ENCODE measurements around the gene PLXDC1.
A peak's percentile ranks its signal among the peaks of the same experiment; 100 is the strongest.
"Not testable (repeated sequence)": the region's sequence is repeated elsewhere in the genome, so short reads cannot be mapped to it uniquely, and the experiment has no call there.

The PLXDC1 gene

DNA sequence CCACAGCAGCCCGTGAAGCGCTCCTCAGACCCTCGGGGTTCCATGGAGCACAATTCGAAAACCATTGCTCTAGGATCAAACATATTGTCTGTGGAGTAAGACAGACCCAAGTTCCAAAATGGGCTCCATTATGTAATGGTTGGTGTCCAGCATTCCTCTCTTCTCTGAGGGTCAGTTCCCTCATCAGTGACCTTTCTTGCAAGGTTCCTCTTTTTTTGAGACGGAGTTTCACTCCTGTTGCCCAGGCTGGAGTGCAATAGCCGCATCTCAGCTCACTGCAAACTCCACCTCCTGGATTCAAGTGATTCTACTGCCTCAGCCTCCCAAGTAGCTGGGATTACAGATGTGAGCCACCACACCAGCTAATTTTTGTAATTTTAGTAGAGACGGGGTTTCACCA, 28.4 kb downstream of the PLXDC1 start:
- DNase-seq = no peak

DNA sequence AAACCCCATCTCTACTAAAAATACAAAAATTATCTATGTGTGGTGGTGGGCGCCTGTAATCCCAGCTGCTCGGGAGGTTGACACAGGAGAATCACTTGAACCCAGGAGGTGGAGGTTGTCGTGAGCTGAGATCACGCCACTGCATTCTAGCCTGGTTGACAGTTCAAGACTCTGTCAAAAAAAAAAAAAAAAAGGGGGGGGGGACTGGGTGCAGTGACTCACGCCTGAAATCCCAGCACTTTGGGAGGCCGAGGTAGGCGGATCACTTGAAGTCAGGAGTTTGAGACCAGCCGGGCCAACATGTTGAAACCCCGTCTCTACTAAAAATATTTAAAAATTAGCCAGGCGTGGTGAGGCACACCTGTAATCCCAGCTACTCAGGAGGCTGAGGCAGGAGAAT, 29.5 kb downstream of the PLXDC1 start:
- DNase-seq = not testable (repeated sequence)

DNA sequence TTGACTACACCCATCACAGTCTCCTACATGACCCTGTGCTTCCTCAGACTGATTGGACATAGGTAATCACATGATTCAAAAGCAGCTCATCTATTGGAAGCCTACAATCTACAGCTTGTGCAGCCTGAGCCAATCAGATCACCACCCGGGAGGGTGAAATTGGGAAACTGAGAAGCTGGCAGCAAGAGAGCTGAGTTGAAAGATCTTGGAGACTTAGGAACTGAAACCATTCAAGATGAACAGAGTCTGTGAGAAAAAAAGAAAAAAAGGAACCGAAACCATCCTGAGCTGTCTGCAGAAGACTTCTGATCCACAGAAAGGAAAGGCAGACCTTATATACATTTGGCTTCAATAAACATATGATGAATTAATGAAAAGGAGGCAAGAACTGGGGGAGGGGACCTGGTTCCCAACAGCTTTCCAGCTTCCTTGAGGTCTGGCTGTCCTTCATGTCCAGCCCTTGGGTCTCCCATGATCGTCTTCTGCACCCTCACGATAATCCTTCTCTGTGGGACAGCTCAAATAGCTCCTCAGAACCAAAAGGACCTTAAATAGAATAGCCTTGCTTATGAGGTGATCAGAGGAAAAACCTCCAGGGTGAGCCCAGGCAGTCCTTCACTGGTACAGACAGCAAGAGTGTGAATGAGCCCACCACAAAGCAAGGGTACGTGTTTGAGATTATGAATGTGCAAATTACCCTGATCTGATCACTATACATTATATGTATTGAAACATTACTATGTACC, 32.6 kb downstream of the PLXDC1 start:
- DNase-seq = no peak

DNA sequence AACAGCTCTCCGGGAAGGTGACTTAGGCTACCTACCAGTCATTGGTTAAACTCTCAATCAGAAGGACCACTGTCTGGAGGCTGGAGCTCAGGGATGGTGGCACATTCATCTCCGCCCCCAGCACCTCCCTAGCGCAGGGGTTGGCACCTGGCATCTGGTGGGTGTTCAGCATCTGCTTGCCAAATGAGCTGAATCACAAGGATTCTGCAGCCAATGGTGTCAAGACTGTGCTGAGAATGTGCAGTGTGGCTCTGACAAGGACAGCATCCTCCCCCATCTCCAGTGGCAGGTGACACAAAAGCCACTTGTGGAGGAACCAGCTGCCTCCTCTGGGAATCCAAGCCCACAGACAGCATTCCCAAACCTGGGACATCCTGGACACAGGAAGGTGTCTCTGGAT, 35.2 kb downstream of the PLXDC1 start:
- DNase-seq = no peak

DNA sequence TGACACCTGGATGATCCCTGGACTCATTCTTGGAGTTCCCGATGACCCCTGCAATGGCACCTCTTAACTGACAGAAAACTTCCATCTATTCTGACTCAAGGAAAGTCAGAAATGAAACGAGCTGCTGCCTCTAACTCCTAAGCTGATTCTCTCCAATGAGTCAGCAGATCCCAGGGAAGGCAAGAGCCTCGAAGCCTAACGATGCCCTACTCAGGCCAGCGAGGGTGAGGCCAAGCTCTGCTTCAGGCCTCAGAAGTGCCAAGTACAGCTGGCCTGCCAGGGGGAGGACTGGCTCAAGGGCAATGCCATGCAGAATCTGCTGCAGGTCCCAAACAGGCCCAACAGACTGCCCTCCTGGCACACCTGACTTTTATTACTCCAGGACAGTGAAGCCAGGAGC, 36.3 kb downstream of the PLXDC1 start:
- DNase-seq = no peak

DNA sequence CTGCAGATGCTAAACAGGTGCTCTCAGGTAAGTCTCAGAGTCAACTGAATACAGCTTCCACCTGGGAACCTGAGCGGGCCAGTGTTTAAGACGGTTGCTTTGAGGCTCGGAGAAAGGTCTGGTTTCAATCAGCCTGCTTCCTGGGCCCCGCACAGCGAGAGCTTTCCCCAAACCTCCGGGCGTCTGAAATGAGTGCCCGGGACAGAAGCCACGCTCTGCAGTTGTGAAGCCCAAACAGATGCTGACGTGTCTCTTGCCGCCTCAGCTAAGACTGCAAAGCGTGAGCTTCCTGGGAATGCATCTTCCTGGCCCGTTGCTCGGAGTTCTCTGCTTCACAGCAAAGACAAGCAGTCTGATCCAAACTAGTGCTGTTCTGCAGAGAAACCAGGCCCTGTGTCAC, 36.7 kb downstream of the PLXDC1 start:
- no peak for DNase-seq

DNA sequence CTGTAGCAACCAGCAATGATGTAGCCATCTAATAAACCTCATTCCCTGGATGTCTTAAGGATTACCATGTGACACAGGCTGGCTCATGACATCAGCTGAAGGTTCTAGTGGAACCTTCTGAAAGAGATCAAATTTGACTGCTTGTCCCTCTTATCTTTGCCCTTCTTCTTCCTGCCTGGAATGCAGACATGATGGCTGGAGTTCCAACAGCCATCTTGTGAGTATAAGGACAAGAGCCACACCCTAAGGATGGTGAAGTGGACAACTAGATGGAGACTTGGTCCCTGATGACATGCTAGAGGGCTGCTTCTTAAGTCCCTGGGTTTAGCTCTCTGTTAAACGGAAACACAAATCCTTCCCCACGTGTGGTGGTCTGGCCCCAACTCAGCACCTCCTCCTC, 37.6 kb downstream of the PLXDC1 start:
- no peak for DNase-seq

DNA sequence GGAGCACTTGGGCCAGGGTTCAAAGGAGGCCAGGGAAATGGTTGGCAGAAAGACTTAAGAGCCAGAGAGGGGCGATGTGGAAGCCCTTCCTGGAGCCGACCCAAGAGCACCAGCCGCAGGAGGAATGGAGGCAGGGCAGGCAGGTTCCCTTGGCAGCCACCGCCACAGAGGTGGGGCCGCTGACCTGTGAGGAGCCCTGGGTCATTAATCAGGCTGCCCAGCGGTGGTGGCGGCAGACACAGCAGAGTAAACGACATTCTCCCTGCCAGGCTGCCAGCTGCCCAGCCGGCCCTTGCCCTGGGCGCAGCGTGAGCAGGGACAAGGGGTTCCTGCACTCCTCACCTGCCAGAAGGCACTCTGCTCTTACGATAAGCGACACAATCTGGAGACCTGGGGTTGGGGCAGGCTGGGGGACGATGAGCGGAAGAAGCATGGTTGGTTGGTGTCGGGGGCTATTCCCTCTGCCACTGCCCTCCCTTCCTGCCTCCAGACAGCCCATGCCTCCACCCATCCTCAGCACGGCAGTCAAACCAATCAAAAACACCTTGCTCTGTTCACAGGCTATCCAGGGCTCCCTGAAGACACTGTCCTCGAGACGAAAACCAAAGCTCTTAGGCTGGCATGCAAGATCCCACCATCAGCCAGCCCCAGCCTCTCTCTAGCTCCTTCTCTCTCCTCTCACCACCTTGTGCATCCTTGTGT, 40.9 kb downstream of the PLXDC1 start:
- no peak for DNase-seq

DNA sequence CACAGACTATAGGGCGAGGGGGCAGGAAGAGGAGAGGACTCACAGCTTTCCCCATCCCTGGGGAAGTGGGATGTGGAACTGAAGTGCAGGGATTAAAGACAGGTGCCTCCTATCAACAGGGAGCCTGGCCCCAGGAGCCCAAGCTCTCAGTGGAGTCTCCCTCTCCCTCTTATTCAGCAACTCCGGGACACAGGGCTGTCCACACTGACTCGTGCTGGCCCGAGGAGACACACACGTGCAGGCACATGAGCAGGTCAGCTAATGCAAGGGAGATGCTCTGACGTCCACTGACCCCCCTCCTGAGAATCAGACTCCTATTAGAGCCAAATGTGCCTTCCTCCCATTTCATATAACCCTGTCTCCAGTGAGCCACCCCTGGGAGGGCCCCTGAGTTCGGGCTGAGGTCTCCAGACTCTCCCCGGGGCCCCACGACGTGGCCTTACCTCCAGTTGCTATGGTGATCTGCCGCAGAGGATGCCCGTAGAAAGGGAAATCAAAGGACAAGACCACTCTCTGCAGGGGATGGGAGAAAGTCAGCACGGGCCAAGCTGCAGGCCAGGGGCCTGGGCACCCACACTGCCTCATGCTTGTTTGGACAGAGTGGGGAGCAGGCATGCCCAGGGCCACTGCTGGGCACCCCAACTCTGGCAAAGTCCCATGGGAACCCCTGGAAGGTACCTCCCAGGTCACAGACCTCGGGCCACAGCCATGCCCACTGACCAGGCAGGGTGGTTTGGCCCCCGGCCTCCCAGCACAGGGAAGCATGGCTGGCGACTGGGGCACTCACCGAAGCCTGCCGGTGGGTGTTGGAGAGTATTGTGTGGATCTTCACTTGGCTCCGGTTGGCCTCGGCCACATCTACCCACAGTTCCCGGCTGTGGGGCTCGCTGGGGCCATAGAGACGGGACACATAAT, 42.7 kb downstream of the PLXDC1 start:
- no peak for DNase-seq

DNA sequence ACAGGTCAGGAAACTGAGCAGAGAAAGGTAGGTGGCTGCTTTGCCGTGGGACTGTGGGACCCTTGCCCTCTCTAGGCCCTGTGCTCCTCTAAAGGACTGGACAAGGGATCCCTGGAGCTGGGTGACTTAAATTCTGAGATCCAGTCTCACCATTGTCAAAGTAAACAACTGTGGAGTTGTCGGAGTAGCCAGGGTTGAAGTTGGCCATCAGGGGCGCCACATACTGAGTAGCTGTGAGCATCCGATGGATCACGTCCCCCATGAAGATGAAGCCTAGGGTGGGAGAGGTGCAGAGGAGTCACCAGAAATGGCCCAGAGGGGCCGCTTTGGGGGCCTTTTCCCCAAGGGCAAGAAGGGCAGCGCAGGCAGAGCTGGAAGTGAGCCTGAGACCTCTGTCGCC, 43.5 kb downstream of the PLXDC1 start:
- no peak for DNase-seq

DNA sequence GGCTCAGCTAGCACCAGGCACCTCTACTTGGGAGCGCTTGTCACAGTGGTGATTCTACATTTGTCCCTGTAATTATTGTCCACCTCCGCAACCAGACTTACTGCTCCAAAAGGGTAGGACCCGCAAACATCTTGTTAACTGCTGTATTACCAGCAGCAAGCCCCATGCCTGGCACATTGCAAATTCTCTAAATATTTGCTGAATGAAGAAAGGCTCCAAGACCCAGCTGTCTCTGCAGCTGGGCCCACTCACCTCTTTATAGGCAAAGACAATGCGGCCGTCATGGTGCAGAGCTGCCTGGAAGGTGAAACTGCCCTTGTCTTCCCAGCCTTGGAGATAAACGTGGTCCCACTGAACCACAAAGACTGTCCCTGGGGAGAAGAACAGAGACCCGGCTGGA, 44.3 kb downstream of the PLXDC1 start:
- no peak for DNase-seq

DNA sequence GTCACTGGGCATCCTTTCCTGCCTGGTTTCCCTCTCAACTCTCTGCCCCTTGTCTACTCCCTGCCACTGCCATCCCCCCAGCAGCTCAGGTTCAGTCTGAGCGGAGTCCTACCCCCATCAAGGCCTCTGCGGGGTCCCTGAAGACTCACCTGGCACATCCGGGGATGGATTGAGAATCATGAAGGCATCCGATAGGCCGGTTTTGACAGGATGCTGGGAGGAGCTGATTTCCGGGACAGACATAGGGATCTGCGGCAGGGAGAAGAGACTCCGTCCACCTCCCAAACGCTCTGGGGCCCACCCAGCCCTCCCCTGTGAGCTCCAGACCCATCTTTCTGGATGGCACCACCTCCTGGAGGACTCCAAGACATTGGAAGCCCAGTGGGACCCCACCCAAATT, 45.7 kb downstream of the PLXDC1 start:
- DNase-seq = no peak

DNA sequence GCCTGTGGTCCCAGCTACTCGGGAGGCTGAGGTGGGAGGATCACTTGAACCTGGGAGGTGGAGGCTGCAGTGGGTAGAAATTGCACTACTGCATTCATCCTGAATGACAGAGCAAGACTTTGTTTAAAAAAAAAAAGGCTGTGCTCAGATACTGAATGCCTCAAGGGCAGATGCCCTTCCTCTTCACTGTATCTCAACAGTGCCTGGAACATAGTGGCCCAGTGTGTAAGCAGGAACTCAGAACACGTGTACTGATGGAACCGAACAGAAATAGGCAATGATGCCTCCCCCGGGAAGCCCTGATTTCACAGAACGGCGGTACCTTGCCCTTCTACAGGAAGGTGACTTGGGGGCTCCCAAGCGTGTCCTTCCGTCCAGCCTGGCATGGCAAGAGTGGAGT, 46.8 kb downstream of the PLXDC1 start:
- DNase-seq = no peak

DNA sequence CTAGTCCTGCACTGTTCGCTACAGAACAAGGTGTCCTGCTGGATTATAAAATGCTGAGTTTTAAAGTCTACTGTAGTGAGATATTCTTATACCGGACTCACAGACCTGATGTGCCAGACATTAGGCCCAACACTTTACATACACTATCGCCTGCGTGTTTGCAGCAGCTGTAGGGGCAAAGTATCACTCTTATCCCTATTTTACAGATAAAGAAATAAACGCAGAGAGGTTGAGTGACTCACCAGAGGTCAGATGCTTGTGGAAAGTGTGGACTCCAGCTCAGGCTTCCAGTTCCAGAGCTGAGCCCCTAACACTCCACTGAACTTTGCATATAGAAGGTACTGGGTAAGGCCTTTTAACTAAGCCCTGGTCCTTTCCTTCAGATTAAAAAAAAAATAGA, 47.4 kb downstream of the PLXDC1 start:
- no peak for DNase-seq

DNA sequence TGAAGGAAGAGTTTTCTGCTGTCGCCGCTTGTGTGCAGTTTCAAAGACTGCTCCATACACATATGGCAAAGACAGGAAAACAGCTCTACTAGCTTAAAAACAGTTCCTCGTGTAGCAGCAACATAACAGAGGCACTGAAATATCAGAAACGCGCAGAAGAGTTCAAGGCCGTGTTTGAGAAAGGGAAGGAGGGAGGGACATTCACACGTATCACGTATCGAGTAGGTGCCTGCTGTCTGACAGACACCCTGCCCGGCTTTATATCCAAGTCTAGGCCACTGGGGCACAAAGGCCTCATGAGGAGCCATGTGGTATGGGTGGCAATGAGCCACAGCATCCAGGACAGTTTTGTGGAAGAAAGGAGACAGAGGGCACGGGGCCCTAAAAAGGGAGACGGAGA, 50.3 kb downstream of the PLXDC1 start:
- DNase-seq = no peak

DNA sequence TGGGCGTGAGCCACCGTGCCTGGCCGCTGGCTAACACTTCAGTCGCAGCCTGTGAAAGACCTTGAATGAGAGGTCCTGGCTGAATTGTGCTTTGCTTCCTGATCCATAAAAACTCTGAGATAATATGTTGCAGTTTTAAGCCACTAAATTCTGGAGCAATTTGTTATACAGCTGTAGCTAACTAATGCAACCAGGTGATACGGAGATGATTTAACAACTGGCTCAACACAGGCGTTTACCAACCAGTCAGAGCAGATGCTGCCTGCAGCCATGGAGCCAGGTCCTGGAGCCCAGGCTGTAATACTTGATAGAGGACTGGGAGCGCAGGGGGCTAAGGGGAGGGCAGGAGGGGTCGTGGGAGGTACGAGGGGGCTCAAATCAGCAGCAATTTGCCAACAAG, 50.9 kb downstream of the PLXDC1 start:
- DNase-seq = no peak

DNA sequence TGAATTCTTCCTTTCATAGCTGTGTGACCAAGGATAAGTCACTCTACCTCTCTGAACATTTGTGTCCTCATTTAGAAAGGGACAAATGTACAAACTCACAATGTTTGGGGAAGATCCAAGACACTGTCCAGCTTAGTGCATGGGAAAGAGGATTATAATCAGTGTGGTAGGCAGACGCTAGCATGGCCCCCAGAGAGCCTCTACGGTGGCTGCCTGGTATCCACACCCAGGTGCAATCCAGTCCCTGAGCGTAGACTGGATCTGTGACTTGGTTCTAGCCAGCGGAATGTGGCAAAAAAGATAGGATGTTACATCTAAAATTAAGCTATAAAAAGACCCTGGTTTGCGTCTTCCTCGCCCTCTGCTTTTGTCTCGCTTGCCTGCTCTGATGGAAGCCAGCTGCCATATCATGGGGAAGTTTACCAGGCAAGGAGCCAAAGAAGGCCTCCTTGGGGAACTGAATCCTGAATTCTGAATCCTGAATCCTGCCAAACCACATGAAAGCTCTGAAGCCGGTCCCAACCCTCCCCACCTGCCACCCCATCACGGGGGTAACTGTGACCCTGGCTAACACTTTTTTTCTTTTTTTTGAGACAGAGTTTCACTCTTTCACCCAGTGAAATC, 51.7 kb downstream of the PLXDC1 start:
- no peak for DNase-seq

DNA sequence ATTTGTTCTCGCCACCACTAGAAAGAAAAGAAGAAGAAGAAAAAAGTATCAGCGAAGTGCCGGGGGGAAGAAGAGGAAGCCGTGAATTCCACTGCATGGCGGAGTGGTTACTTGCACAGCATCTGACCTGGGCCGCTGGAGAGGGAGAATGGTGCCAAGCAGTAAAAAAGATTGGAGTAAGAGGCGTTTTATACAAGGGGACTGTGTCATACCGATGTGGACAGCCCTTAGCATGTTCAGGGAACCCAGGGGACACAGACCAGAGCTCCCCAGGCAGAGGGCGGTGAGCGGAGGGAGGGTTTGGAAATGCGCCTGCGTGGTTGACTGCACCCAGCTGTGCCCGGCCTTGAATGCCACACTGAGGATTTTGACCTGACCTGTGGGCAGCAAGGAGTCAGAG, 52.8 kb downstream of the PLXDC1 start:
- DNase-seq = no peak

DNA sequence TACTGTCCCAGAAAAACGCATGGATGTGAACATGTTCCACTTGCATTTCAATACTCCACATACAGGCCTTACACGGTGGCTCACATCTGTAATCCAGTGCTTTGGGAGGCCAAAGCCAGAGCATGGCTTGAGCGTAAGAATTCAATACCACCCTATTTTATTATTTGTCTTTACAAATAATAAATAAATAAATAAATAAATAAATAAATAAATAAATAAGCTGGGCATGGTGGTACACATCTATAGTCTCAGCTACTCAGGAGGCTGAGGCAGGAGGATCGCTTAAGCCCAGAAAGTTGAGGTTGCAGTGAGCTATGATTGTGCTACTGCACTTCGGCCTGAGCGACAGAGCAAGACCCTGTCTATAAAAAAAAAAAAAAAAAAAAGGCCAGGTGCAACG, 53.9 kb downstream of the PLXDC1 start:
- no peak for DNase-seq

DNA sequence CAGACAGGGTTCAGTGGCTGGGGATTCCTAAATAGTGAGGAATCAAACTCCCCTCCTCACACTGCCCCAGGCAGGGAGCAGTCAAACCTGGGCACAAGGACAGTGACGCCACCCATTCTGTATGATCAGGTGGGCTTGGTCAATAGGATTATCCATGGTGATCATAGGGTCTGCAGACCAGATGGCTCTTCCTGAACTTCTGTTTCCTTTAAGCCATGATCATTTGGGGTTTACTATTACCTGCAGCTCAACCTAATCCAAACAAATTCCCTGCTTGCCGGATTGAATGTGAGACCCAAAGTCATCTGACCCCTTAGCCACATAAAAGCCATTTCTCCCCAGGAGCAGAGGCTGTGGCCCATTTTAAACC, 54.3 kb downstream of the PLXDC1 start:
- DNase-seq = no peak

DNA sequence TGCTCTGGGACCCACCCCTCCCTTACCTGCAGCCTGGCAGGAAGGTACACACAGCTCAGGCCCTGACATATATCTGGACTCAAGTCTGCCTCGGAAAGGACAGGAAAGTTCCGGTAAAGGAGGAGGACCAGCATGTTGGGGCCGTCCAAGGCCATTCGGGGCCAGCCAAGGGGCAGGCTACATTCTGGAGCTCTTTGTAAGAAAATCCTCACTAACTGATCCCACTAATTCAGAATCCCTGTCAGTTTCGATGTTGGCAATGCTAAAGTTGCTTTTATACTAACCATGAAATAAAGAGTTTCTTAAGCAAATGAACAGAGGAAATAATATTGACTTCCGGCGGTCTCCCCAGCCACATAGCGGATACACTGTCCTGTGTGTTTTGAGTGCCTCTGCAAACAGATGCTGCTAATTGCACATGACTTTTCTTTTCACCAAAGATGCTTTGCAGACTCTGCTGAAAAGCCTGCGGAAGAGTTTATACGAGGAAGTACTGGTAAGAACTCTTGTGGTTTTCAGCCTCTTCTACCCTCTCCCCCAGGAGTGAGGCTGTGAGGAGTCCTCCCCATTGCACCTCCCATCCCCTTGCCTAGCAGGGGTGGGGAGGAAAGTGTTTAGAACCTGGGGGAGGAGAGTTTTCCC, 54.8 kb downstream of the PLXDC1 start:
- DNase-seq = peak in 2 of 5 donors; percentile 29 to 81

DNA sequence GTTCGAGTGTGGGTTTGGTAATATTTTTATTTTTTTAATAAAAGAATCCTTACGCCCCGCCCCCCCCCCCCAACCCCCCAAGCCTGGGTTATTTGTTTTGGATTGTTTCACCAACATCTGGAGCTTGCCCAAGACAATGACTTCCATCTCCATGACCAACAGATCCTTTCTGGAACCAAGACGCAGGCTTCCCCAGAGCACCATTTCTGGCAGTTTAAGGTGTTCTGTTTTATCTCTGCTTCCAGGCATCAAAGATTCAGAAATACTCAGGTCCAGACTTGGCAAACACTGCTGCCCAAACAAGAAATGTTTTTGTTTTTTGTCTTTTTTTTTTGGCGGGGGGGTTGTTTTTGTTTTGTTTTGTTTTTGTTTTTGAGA, 56.1 kb downstream of the PLXDC1 start:
- DNase-seq = no peak
